ENCODE results near the gene ITPA. TPM values are rescaled to one million over a fixed set of nuclear protein-coding genes. Genes with fewer than 3 reads are reported as not detected.

The ITPA gene
- total and polyA plus RNA-seq, 10 of the 15 experiments (the other 5 are each of a cell fraction or from before 2014, with no cell fraction given): 5.5 to 124 (median 66.3) TPM

DNA sequence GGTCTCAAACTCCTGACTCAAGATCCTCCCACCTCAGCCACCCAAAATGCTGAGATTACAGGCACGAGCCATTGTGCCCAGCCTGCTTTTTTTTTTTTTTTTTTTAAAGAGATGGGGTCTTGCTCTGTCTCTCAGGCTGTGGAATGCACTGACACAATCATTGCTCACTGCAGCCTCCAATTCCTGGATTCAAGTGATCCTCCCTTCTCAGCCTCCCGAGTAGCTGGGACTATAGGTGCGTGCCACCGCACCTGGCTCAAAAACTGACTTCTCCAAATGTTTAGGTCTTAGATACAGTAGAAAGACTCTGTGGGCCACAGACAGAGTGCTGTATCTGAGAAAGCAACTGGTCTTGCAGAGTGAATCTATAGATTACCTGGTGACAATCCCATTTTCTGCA is 60.8 kb downstream of the ITPA start:
- no TSS peak for BruUV-seq (replicated peaks)

More for the DNA sequence above, 60.8 kb downstream of the ITPA start:
- in situ Hi-C loops (cut with MboI): no loop called here
- ChIA-PET SMC1A (ENCODE audit: uncharacterized antibody, unreplicated experiment) (no interaction called here), CTCF (no interaction called here), POLR2A (no interaction called here), RAD21 (ENCODE audit: unreplicated experiment) (no interaction called here)
- no peak overlapping the region for H2AFZ ChIP-seq (ENCODE audit: control insufficient read depth, low read depth, low read length)
- H4K20me1 ChIP-seq (ENCODE audit: control insufficient read depth, insufficient read depth): no peaks in the 10 kb centered on the region
- H3K4me3 ChIP-seq: no peak overlapping the region
- no peaks in the 10 kb centered on the region for H3K9me3 ChIP-seq (replicated peaks; ENCODE audit: control insufficient read depth, insufficient read depth, low read length)
- no peaks in the 10 kb centered on the region for H3K27me3 ChIP-seq (replicated peaks in 1 of 2; ENCODE audit: control insufficient read depth in 2 of 2, insufficient read depth in 2 of 2, low read length in 1 of 2)
- FAIRE-seq: no peak
- no peak overlapping the region for H3K4me2 ChIP-seq (ENCODE audit: control insufficient read depth, insufficient read depth)
- H3K79me2 ChIP-seq (ENCODE audit: control insufficient read depth, insufficient read depth, low read length): no peaks in the 10 kb centered on the region
- ATAC-seq: no peak
- H3K4me1 ChIP-seq (ENCODE audit: control insufficient read depth, insufficient read depth, low read length): no peaks in the 10 kb centered on the region
- no peak overlapping the region for H3K9ac ChIP-seq (ENCODE audit: control insufficient read depth, insufficient read depth, low read length)
- no peak overlapping the region for H3K27ac ChIP-seq (ENCODE audit: control insufficient read depth, insufficient read depth)
- WGBS (ENCODE audit: insufficient coverage, insufficient replicate concordance, low lambda C conversion rate, missing lambda C conversion rate): 56% methylated on average over 4 of the region's 4 CpGs
- TF ChIP-seq, protein P1, sequence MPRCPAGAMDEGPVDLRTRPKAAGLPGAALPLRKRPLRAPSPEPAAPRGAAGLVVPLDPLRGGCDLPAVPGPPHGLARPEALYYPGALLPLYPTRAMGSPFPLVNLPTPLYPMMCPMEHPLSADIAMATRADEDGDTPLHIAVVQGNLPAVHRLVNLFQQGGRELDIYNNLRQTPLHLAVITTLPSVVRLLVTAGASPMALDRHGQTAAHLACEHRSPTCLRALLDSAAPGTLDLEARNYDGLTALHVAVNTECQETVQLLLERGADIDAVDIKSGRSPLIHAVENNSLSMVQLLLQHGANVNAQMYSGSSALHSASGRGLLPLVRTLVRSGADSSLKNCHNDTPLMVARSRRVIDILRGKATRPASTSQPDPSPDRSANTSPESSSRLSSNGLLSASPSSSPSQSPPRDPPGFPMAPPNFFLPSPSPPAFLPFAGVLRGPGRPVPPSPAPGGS (IDR thresholded peaks at IDR 0.05; ENCODE audit: borderline replicate concordance, insufficient read depth, low read depth, low read length, poor library complexity, severe bottlenecking): no peak
- TF ChIP-seq, protein P2, sequence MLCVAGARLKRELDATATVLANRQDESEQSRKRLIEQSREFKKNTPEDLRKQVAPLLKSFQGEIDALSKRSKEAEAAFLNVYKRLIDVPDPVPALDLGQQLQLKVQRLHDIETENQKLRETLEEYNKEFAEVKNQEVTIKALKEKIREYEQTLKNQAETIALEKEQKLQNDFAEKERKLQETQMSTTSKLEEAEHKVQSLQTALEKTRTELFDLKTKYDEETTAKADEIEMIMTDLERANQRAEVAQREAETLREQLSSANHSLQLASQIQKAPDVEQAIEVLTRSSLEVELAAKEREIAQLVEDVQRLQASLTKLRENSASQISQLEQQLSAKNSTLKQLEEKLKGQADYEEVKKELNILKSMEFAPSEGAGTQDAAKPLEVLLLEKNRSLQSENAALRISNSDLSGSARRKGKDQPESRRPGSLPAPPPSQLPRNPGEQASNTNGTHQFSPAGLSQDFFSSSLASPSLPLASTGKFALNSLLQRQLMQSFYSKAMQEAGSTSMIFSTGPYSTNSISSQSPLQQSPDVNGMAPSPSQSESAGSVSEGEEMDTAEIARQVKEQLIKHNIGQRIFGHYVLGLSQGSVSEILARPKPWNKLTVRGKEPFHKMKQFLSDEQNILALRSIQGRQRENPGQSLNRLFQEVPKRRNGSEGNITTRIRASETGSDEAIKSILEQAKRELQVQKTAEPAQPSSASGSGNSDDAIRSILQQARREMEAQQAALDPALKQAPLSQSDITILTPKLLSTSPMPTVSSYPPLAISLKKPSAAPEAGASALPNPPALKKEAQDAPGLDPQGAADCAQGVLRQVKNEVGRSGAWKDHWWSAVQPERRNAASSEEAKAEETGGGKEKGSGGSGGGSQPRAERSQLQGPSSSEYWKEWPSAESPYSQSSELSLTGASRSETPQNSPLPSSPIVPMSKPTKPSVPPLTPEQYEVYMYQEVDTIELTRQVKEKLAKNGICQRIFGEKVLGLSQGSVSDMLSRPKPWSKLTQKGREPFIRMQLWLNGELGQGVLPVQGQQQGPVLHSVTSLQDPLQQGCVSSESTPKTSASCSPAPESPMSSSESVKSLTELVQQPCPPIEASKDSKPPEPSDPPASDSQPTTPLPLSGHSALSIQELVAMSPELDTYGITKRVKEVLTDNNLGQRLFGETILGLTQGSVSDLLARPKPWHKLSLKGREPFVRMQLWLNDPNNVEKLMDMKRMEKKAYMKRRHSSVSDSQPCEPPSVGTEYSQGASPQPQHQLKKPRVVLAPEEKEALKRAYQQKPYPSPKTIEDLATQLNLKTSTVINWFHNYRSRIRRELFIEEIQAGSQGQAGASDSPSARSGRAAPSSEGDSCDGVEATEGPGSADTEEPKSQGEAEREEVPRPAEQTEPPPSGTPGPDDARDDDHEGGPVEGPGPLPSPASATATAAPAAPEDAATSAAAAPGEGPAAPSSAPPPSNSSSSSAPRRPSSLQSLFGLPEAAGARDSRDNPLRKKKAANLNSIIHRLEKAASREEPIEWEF (IDR thresholded peaks at IDR 0.05; ENCODE audit: insufficient replicate concordance, low read depth, low read length): no peak
- no peak for TF ChIP-seq MYB (IDR thresholded peaks at IDR 0.05; ENCODE audit: borderline replicate concordance, low read depth, low read length)
- no peak for TF ChIP-seq CBFB (IDR thresholded peaks at IDR 0.05; ENCODE audit: low read depth)
- TF ChIP-seq BRCA1 (IDR thresholded peaks at IDR 0.05; ENCODE audit: low read depth, low read length): no peak
- TF ChIP-seq EZH2 (IDR thresholded peaks at IDR 0.05; ENCODE audit: borderline replicate concordance, control insufficient read depth, low read depth, low read length): no peak
- no peak for TF ChIP-seq ZSCAN29 (IDR thresholded peaks at IDR 0.05)
- no peak for TF ChIP-seq MXI1 (IDR thresholded peaks at IDR 0.05; ENCODE audit: low read depth, low read length)
- TF ChIP-seq, protein P3, sequence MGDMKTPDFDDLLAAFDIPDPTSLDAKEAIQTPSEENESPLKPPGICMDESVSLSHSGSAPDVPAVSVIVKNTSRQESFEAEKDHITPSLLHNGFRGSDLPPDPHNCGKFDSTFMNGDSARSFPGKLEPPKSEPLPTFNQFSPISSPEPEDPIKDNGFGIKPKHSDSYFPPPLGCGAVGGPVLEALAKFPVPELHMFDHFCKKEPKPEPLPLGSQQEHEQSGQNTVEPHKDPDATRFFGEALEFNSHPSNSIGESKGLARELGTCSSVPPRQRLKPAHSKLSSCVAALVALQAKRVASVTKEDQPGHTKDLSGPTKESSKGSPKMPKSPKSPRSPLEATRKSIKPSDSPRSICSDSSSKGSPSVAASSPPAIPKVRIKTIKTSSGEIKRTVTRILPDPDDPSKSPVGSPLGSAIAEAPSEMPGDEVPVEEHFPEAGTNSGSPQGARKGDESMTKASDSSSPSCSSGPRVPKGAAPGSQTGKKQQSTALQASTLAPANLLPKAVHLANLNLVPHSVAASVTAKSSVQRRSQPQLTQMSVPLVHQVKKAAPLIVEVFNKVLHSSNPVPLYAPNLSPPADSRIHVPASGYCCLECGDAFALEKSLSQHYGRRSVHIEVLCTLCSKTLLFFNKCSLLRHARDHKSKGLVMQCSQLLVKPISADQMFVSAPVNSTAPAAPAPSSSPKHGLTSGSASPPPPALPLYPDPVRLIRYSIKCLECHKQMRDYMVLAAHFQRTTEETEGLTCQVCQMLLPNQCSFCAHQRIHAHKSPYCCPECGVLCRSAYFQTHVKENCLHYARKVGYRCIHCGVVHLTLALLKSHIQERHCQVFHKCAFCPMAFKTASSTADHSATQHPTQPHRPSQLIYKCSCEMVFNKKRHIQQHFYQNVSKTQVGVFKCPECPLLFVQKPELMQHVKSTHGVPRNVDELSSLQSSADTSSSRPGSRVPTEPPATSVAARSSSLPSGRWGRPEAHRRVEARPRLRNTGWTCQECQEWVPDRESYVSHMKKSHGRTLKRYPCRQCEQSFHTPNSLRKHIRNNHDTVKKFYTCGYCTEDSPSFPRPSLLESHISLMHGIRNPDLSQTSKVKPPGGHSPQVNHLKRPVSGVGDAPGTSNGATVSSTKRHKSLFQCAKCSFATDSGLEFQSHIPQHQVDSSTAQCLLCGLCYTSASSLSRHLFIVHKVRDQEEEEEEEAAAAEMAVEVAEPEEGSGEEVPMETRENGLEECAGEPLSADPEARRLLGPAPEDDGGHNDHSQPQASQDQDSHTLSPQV (IDR thresholded peaks at IDR 0.05): no peak
- DNase-seq (ENCODE audit: low read depth, low spot score): no peak
- intact Hi-C loops (cut with micrococcal nuclease; ENCODE audit: unreplicated experiment): no loop called here
- no peaks in the 10 kb centered on the region for H3K36me3 ChIP-seq (ENCODE audit: control insufficient read depth in 2 of 2, insufficient read depth in 2 of 2, low read length in 1 of 2)
